Measurements from ENCODE around the gene LRMDA. TPM values are rescaled to one million over a fixed set of nuclear protein-coding genes. Genes with fewer than 3 reads are reported as not detected.

The LRMDA gene
- total RNA-seq, 2 experiments from 2014 or later, result not detected

DNA sequence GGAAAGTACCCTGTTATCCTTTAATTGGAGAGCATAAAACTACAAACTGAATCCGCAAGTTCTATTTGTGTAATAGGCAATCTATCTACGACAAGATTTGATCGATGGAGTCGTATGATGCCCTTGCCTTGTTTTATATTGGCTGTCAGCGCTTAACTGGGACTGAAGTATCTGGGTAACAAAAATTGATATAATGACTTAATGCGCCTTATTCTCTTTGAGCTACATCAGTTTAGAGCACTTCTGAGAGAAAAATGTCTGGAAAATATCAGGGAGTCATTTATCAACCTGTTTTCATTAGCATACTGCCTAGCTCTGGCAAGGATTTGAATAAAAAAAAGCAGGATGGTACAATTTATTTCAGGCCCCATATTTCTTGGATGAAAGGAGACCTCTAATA lies 262.1 kb downstream of the LRMDA start:
- CTCF ChIA-PET, result no interaction called here
- Mint-ChIP-seq H3K4me1 (ENCODE audit: low read depth) (no peaks in the 10 kb centered on the region), H3K27ac (no peak overlapping the region), H3K27me3 (ENCODE audit: low read depth) (peaks cover 12% of the 10 kb centered on the region), H3K36me3 (ENCODE audit: low read depth) (no peaks in the 10 kb centered on the region), H3K4me3 (no peak overlapping the region), H3K9me3 (no peaks in the 10 kb centered on the region)
- DNase-seq, result no peak
- intact Hi-C loops (cut with micrococcal nuclease), result no loop called here

GRCh38 chr10:75694269-75694668 lies 262.8 kb downstream of the LRMDA start:
- no peak overlapping the region for H3K27ac Mint-ChIP-seq
- H3K9me3 Mint-ChIP-seq, result no peaks in the 10 kb centered on the region
- CTCF ChIA-PET, result no interaction called here
- DNase-seq, result no peak
- peaks cover 12% of the 10 kb centered on the region for H3K27me3 Mint-ChIP-seq (ENCODE audit: low read depth)
- H3K4me3 Mint-ChIP-seq, result no peak overlapping the region
- H3K36me3 Mint-ChIP-seq (ENCODE audit: low read depth), result no peaks in the 10 kb centered on the region
- H3K4me1 Mint-ChIP-seq (ENCODE audit: low read depth), result no peaks in the 10 kb centered on the region
- intact Hi-C loops (cut with micrococcal nuclease), result no loop called here

DNA sequence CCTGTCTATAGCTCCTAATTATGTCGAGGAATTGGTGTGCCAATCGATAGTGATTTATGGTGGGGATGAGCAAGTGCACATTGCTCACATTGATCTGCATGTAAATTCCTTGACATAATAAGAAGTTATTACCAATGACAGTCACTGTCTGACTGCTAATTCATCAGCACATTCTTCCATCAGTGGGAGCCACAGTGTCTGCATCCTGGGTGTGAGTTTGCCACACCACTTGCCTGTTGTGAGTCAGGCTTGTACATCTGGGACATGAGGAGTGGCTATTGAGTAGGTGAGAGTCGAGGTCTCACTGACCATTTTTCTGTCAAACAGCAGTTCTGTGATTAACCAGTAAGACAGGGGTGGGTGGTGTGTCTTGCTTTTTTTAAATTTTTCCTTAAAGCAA lies 263.4 kb downstream of the LRMDA start:
- no peaks in the 10 kb centered on the region for H3K4me1 Mint-ChIP-seq (ENCODE audit: low read depth)
- no peak overlapping the region for H3K27ac Mint-ChIP-seq
- CTCF ChIA-PET, result no interaction called here
- H3K36me3 Mint-ChIP-seq (ENCODE audit: low read depth), result no peaks in the 10 kb centered on the region
- peaks cover 12% of the 10 kb centered on the region for H3K27me3 Mint-ChIP-seq (ENCODE audit: low read depth)
- no peaks in the 10 kb centered on the region for H3K9me3 Mint-ChIP-seq
- H3K4me3 Mint-ChIP-seq, result no peak overlapping the region
- DNase-seq, result no peak
- intact Hi-C loops (cut with micrococcal nuclease), result no loop called here

DNA sequence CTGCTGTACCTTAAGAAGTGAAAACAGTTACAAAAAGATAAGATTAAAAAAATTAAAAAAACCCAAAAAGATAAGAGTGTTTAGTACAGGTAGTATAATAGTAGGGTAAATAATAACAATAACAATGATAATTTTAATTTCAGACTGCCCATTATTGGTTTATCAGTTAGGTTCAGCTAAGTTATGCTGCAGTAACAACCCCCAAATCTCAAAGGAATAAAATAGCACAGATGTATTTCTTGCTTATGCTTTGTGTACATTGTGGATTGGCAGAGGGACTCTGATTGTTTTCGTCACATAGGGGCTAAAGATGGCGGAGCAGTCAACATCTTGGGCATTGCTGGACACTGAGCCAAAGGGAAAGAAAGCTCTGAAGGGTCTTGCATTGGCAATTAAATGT lies 264.6 kb downstream of the LRMDA start:
- intact Hi-C loops (cut with micrococcal nuclease), result no loop called here
- CTCF ChIA-PET, result no interaction called here
- Mint-ChIP-seq H3K9me3 (no peaks in the 10 kb centered on the region), H3K27me3 (ENCODE audit: low read depth) (peaks cover 12% of the 10 kb centered on the region), H3K36me3 (ENCODE audit: low read depth) (no peaks in the 10 kb centered on the region), H3K4me3 (no peak overlapping the region), H3K27ac (no peak overlapping the region), H3K4me1 (ENCODE audit: low read depth) (no peaks in the 10 kb centered on the region)
- DNase-seq, result no peak

DNA sequence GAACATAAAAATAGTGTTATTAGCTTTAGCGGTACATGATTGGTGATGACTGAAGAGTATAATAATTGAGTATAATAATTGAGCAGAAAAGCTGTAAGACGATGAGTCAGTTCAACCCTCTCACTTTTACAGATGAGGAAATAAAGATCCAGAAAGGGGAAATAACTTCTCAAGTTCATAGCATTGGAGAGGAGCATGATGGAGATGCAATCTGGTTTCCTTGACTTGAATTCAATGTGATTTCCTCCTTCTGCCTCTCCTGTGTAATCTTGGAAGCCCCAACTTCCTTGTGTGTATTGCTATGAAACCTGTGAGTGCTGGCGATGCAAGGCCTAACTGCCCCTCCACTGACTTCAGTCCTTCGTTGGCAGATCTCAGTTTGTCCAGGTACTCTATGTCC lies 265.1 kb downstream of the LRMDA start:
- intact Hi-C loops (cut with micrococcal nuclease), result no loop called here
- Mint-ChIP-seq H3K4me1 (ENCODE audit: low read depth) (no peaks in the 10 kb centered on the region), H3K4me3 (no peak overlapping the region), H3K27me3 (ENCODE audit: low read depth) (peaks cover 12% of the 10 kb centered on the region), H3K9me3 (no peaks in the 10 kb centered on the region), H3K36me3 (ENCODE audit: low read depth) (no peaks in the 10 kb centered on the region), H3K27ac (no peak overlapping the region)
- CTCF ChIA-PET, result no interaction called here
- no peak for DNase-seq

DNA sequence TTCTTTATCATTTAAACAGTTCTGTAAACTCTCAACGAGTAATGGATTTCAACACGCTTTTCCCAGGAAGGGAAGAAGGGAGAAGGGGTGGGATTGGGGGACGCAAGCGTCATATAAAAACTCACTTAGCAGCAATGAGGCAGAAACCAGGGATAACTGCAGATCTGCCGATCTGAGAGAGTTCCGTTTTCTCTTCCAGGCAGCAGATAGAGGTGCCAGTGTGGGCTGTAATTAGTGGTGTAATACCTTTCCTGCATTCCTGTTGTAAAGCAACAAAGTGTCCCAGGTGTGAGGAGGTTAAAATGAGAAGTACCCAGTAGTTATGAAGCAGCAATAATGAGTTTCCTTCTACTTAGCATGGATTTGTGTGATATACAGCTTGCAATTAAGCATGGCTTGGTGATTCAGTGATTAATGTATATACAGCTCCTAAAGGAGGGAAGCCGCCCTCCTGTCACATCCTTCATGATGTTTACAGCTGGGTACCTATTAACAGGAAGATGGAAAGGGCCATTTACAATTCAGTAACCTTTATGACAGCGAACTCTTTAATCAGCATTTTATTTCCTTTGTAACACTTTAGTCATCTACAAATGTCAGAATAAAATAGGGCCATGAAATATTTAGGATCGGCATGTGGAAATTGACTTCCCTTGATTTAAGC lies 271.9 kb downstream of the LRMDA start:
- Mint-ChIP-seq H3K9me3 (no peaks in the 10 kb centered on the region), H3K4me1 (ENCODE audit: low read depth) (no peaks in the 10 kb centered on the region), H3K27me3 (ENCODE audit: low read depth) (peaks cover 3% of the 10 kb centered on the region), H3K27ac (no peak overlapping the region), H3K36me3 (ENCODE audit: low read depth) (no peaks in the 10 kb centered on the region), H3K4me3 (no peak overlapping the region)
- CTCF ChIA-PET, result no interaction called here
- DNase-seq, result no peak
- intact Hi-C loops (cut with micrococcal nuclease), result no loop called here

- CTCF ChIA-PET, result no interaction called here
- DNase-seq, result no peak
- peaks cover 9% of the 10 kb centered on the region for H3K27me3 Mint-ChIP-seq (ENCODE audit: low read depth)
- H3K4me3 Mint-ChIP-seq, result no peak overlapping the region
- no peak overlapping the region for H3K27ac Mint-ChIP-seq
- no peaks in the 10 kb centered on the region for H3K36me3 Mint-ChIP-seq (ENCODE audit: low read depth)
- intact Hi-C loops (cut with micrococcal nuclease), result no loop called here
- H3K4me1 Mint-ChIP-seq (ENCODE audit: low read depth), result no peaks in the 10 kb centered on the region
- no peaks in the 10 kb centered on the region for H3K9me3 Mint-ChIP-seq
Observed at GRCh38 chr10:75705426-75705825, 274.0 kb downstream of the LRMDA start.

DNA sequence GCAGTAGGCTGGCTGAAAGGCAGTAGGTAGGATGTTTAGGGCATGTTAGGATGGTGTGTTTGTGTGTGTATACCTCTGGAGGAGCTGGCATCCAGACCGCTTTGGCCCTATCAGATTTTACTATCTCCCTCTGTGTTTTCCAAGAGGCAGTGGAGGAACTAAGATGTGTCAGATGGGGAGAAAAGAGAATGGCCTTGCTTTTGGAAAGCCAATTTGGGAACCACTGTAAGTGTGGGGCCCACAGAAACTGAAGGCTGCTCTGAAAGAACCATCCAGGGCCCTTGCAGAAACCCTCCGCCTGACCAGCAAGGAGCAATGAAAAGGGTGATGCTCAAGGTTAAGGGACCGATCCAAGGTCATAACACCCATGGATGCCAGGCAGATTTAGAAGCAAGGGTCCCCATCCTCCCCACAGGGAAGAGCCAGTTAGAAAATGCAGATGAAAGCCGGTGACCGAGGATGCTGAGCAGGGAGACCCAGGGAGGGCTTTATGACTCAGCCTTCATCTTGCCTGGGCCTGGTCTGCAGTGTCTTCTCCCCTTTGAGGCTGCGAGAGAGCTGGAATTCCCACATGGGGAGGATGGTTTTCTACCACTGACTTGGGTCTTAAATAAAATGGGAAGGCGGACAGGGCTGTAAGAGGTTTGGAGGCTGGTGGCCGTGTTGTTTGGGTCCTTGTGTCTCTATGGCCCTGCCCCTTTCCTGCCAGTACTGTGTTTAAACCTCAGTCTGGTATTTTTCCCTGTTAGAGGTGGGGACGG lies 275.8 kb downstream of the LRMDA start:
- H3K4me1 Mint-ChIP-seq (ENCODE audit: low read depth), result no peaks in the 10 kb centered on the region
- H3K36me3 Mint-ChIP-seq (ENCODE audit: low read depth), result no peaks in the 10 kb centered on the region
- no peaks in the 10 kb centered on the region for H3K9me3 Mint-ChIP-seq
- peaks cover 13% of the 10 kb centered on the region for H3K27me3 Mint-ChIP-seq (ENCODE audit: low read depth)
- H3K4me3 Mint-ChIP-seq, result no peak overlapping the region
- DNase-seq, result no peak
- no peak overlapping the region for H3K27ac Mint-ChIP-seq
- intact Hi-C loops (cut with micrococcal nuclease), result no loop called here
- CTCF ChIA-PET, result no interaction called here

GRCh38 chr10:75708060-75708459 lies 276.6 kb downstream of the LRMDA start:
- intact Hi-C loops (cut with micrococcal nuclease), result no loop called here
- Mint-ChIP-seq H3K36me3 (ENCODE audit: low read depth) (no peaks in the 10 kb centered on the region), H3K9me3 (no peaks in the 10 kb centered on the region), H3K4me3 (no peak overlapping the region), H3K4me1 (ENCODE audit: low read depth) (no peaks in the 10 kb centered on the region), H3K27ac (no peak overlapping the region), H3K27me3 (ENCODE audit: low read depth) (peaks cover 17% of the 10 kb centered on the region)
- CTCF ChIA-PET, result no interaction called here
- DNase-seq, result no peak

GRCh38 chr10:75709245-75709644 lies 277.8 kb downstream of the LRMDA start:
- no peak overlapping the region for H3K27ac Mint-ChIP-seq
- CTCF ChIA-PET, result no interaction called here
- H3K4me3 Mint-ChIP-seq, result no peak overlapping the region
- H3K9me3 Mint-ChIP-seq, result no peaks in the 10 kb centered on the region
- no peak for DNase-seq
- H3K4me1 Mint-ChIP-seq (ENCODE audit: low read depth), result no peaks in the 10 kb centered on the region
- H3K36me3 Mint-ChIP-seq (ENCODE audit: low read depth), result no peaks in the 10 kb centered on the region
- intact Hi-C loops (cut with micrococcal nuclease), result no loop called here
- H3K27me3 Mint-ChIP-seq (ENCODE audit: low read depth), result peaks cover 19% of the 10 kb centered on the region

GRCh38 chr10:75709811-75710210 lies 278.4 kb downstream of the LRMDA start:
- CTCF ChIA-PET, result no interaction called here
- no peaks in the 10 kb centered on the region for H3K4me1 Mint-ChIP-seq (ENCODE audit: low read depth)
- no peak for DNase-seq

DNA sequence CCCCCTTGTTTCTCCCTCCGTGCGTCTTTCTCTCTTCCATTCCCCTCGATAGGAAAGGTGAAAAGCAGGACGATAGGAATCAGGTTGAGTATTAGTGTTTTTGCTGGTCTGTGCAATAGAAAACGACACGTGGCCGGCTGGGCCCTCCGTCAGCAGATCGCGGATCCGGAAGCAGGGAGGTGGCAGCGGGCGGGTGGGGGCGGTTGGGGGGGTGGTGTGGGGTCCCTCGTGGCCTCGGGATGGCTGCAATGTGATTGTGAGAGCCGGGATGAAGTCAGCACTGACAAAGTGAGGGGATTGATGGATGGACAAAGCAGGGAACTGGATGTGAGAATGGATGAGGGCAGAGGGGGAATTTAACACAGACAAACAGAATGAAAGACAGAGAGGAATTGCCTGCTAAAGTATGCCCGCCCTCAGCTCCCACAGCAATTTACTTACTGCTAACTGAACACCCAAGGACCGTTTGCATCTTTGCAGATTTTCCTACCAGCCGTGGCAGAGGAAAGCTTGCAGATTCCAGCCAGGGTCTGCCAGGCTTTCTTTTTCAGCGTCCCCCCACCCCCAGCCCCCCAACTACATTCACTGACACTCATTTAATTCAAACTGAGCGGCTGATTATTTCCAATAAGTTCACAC lies 280.9 kb downstream of the LRMDA start:
- no peak overlapping the region for H3K4me3 Mint-ChIP-seq
- intact Hi-C loops (cut with micrococcal nuclease), result no loop called here
- H3K4me1 Mint-ChIP-seq (ENCODE audit: low read depth), result no peaks in the 10 kb centered on the region
- peaks cover 25% of the 10 kb centered on the region for H3K27me3 Mint-ChIP-seq (ENCODE audit: low read depth)
- no peaks in the 10 kb centered on the region for H3K36me3 Mint-ChIP-seq (ENCODE audit: low read depth)
- H3K27ac Mint-ChIP-seq, result no peak overlapping the region
- CTCF ChIA-PET, result no interaction called here
- no peaks in the 10 kb centered on the region for H3K9me3 Mint-ChIP-seq
- no peak for DNase-seq

More at GRCh38 chr10:75709811-75710210, 278.4 kb downstream of the LRMDA start:
- Mint-ChIP-seq H3K27ac (no peak overlapping the region), H3K36me3 (ENCODE audit: low read depth) (no peaks in the 10 kb centered on the region), H3K4me3 (no peak overlapping the region), H3K9me3 (no peaks in the 10 kb centered on the region), H3K27me3 (ENCODE audit: low read depth) (peaks cover 22% of the 10 kb centered on the region)
- intact Hi-C loops (cut with micrococcal nuclease), result no loop called here

DNA sequence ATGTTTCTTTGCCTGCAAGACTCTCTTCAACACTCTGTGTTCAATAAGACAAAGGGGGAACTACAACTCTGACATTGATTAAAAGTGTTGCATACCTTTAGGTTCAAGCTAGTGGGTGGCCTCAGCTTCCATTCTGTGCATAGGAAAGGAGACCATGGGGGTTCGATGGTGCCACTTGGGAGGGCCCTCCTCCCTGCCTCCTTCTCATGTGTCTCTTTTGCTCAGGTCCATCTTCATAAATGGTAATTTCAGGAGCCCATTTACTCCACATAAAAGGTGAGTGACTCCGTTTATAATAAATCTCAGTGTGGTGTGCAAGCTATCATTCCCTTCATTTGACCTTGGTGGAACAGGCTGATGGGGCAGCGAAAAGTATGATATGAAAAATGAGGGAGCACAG lies 285.1 kb downstream of the LRMDA start:
- CTCF ChIA-PET, result no interaction called here

More for the DNA sequence above, 285.1 kb downstream of the LRMDA start:
- no peaks in the 10 kb centered on the region for H3K9me3 Mint-ChIP-seq
- no peaks in the 10 kb centered on the region for H3K36me3 Mint-ChIP-seq (ENCODE audit: low read depth)
- no peak overlapping the region for H3K27ac Mint-ChIP-seq
- H3K4me1 Mint-ChIP-seq (ENCODE audit: low read depth), result no peaks in the 10 kb centered on the region
- intact Hi-C loops (cut with micrococcal nuclease), result no loop called here
- H3K27me3 Mint-ChIP-seq (ENCODE audit: low read depth), result peaks cover 16% of the 10 kb centered on the region
- DNase-seq, result no peak
- no peak overlapping the region for H3K4me3 Mint-ChIP-seq

All from activated naive CD4-positive, alpha-beta T cell treated with anti-CD3 and anti-CD28 coated beads for 36 hours (primary cell).